IMR-90 (cell line): ENCODE measurements around the gene KAT2B. TPM values are rescaled to one million over a fixed set of nuclear protein-coding genes. Genes with fewer than 3 reads are reported as not detected.

Experiments
- ATAC-seq: fragments of 200-7000 bp; cut with Tn5 transposase; 2 replicates; pipeline ENCODE4 v1.9.1; 2020; ENCODE audit warnings: low read depth, mild to moderate bottlenecking, moderate library complexity
- BruUV-seq: library from RNA; stranded (reverse); fragments of 400-500 nt; replicated peaks from 2 replicates; lab custom pipeline; 2021; lab: Mats Ljungman, UMichigan
- CTCF ChIA-PET: fragments of 300-600 bp; formaldehyde crosslinking; extraction: SDS; loops from one replicate; lab custom pipeline; 2021; ENCODE audit warnings: antibody characterized with exemption; lab: Yijun Ruan, JAX
- POLR2A ChIA-PET: fragments of 300-600 bp; sonication (Branson Sonifier 250); formaldehyde crosslinking; loops from one replicate; lab custom pipeline; 2022; ENCODE audit warnings: antibody characterized with exemption; ENCODE audit not compliant: unreplicated experiment; lab: Charles Lee
- DNase-seq: peaks from one replicate; pipeline ENCODE4 v3.0.0; 2013
- H2AFZ ChIP-seq: replicated peaks from 2 replicates; pipeline ENCODE3; 2013; ENCODE audit warnings: low read length, mild to moderate bottlenecking; ENCODE audit not compliant: poor library complexity
- H2AK5ac ChIP-seq: 2 replicates; pipeline ENCODE4 v1.6.1; 2013; ENCODE audit warnings: low read depth, low read length, inconsistent platforms
- H2AK9ac ChIP-seq: replicated peaks from 2 replicates; pipeline ENCODE3; 2013; ENCODE audit warnings: mild to moderate bottlenecking, low read depth, low read length, moderate library complexity; ENCODE audit not compliant: poor library complexity
- H2BK120ac ChIP-seq: 2 replicates; pipeline ENCODE4 v1.6.1; 2013; ENCODE audit warnings: low read depth, low read length, inconsistent platforms
- H2BK15ac ChIP-seq: 3 replicates; pipeline ENCODE4 v1.6.1; 2013; ENCODE audit warnings: low read depth, low read length, inconsistent platforms
- H2BK20ac ChIP-seq: 2 replicates; pipeline ENCODE4 v1.6.1; 2013; ENCODE audit warnings: low read depth, mild to moderate bottlenecking, inconsistent platforms, low read length, moderate library complexity
- H2BK5ac ChIP-seq: 2 replicates; pipeline ENCODE4 v1.6.1; 2013; ENCODE audit warnings: mild to moderate bottlenecking, low read depth, low read length, inconsistent platforms; ENCODE audit not compliant: poor library complexity, severe bottlenecking
- H3K14ac ChIP-seq: replicated peaks from 2 replicates; pipeline ENCODE4 v1.6.1; 2013; ENCODE audit warnings: low read depth, low read length, inconsistent platforms
- H3K18ac ChIP-seq: 2 replicates; pipeline ENCODE4 v1.6.1; 2013; ENCODE audit warnings: low read depth, low read length, control low read depth
- H3K23ac ChIP-seq: 2 replicates; pipeline ENCODE4 v1.6.1; 2013; ENCODE audit warnings: low read depth, low read length, inconsistent platforms
- H3K27ac ChIP-seq: 2 replicates; pipeline ENCODE4 v1.5.1; 2013; ENCODE audit warnings: mild to moderate bottlenecking, control low read depth, low read length; ENCODE audit not compliant: insufficient read depth
- H3K27me3 ChIP-seq: 2 replicates; pipeline ENCODE4 v1.6.1; 2013; ENCODE audit warnings: low read length; ENCODE audit not compliant: control insufficient read depth, insufficient read depth
- H3K36me3 ChIP-seq: 2 replicates; pipeline ENCODE4 v1.6.1; 2013; ENCODE audit warnings: low read length, mixed read lengths; ENCODE audit not compliant: control insufficient read depth, insufficient read depth
- H3K4ac ChIP-seq: 2 replicates; pipeline ENCODE4 v1.6.1; 2013; ENCODE audit warnings: low read depth, low read length, inconsistent platforms
- H3K4me1 ChIP-seq: 2 replicates; pipeline ENCODE4 v1.6.1; 2013; ENCODE audit warnings: low read length, mixed read lengths; ENCODE audit not compliant: control insufficient read depth, insufficient read depth
- H3K4me2 ChIP-seq: 2 replicates; pipeline ENCODE4 v1.6.1; 2013; ENCODE audit warnings: low read depth, mild to moderate bottlenecking, control low read depth, low read length, moderate library complexity
- H3K4me3 ChIP-seq: 2 replicates; pipeline ENCODE4 v1.5.1; 2013; ENCODE audit warnings: low read depth, mild to moderate bottlenecking, control low read depth, low read length, moderate library complexity; ENCODE audit not compliant: insufficient read depth
- H3K56ac ChIP-seq: 2 replicates; pipeline ENCODE4 v1.6.1; 2013; ENCODE audit warnings: low read length, inconsistent platforms; ENCODE audit not compliant: insufficient read depth; ENCODE audit errors: extremely low read depth
- H3K79me1 ChIP-seq, 2 experiments: 2 replicates each; pipeline ENCODE4 v1.6.1; 2013; ENCODE audit warnings: low read length in 2 of 2, inconsistent platforms in 1 of 2, low read depth in 1 of 2
- H3K9ac ChIP-seq: 2 replicates; pipeline ENCODE4 v1.6.1; 2013; ENCODE audit warnings: low read depth, low read length, control low read depth
- H3K9me1 ChIP-seq: 2 replicates; pipeline ENCODE4 v1.6.1; 2013; ENCODE audit warnings: low read length, inconsistent platforms; ENCODE audit not compliant: insufficient read depth
- H3K9me3 ChIP-seq: 2 replicates; pipeline ENCODE4 v1.6.1; 2013; ENCODE audit warnings: low read length; ENCODE audit not compliant: control insufficient read depth, insufficient read depth
- H4K20me1 ChIP-seq: 2 replicates; pipeline ENCODE4 v1.6.1; 2013; ENCODE audit warnings: low read length, inconsistent platforms; ENCODE audit not compliant: insufficient read depth
- H4K5ac ChIP-seq: 2 replicates; pipeline ENCODE4 v1.6.1; 2013; ENCODE audit warnings: mild to moderate bottlenecking, low read depth, low read length, control low read depth
- H4K8ac ChIP-seq, 2 experiments: 2 replicates each; pipeline ENCODE4 v1.6.1; 2013; ENCODE audit warnings: low read depth in 2 of 2, low read length in 2 of 2, control low read depth in 1 of 2, inconsistent platforms in 1 of 2
- H4K91ac ChIP-seq: 2 replicates; pipeline ENCODE4 v1.6.1; 2013; ENCODE audit warnings: low read depth, low read length, inconsistent platforms; ENCODE audit not compliant: insufficient read depth
- BHLHE40 ChIP-seq: fragments of 150-350 bp; IDR thresholded peaks from 2 replicates; pipeline ENCODE4 v1.6.1; 2016; ENCODE audit warnings: mild to moderate bottlenecking, low read depth, low read length
- CEBPB ChIP-seq: IDR thresholded peaks from 2 replicates; pipeline ENCODE4 v1.6.1; 2012; ENCODE audit warnings: low read depth, low read length, improper control_type of control experiment
- FOS ChIP-seq: fragments of 150-350 bp; IDR thresholded peaks from 2 replicates; pipeline ENCODE4 v1.6.1; 2016; ENCODE audit warnings: low read depth, low read length
- MAZ ChIP-seq: IDR thresholded peaks from 2 replicates; pipeline ENCODE4 v1.6.1; 2012; ENCODE audit warnings: low read depth, mild to moderate bottlenecking, low read length, improper control_type of control experiment, moderate library complexity, borderline replicate concordance
- MXI1 ChIP-seq: IDR thresholded peaks from 2 replicates; pipeline ENCODE4 v1.6.1; 2012; ENCODE audit warnings: low read depth, mild to moderate bottlenecking, low read length, moderate library complexity, borderline replicate concordance
- POLR2A ChIP-seq: IDR thresholded peaks from 2 replicates; pipeline ENCODE4 v1.6.1; 2012; ENCODE audit warnings: mild to moderate bottlenecking, low read depth, low read length
- RCOR1 ChIP-seq: IDR thresholded peaks from 2 replicates; pipeline ENCODE4 v1.6.1; 2012; ENCODE audit warnings: mild to moderate bottlenecking, low read length, improper control_type of control experiment; ENCODE audit not compliant: insufficient replicate concordance
- SMC3 ChIP-seq: fragments of 150-350 bp; IDR thresholded peaks from 2 replicates; pipeline ENCODE4 v1.6.1; 2016; ENCODE audit warnings: low read depth, mild to moderate bottlenecking, antibody characterized with exemption, low read length, moderate library complexity
- WGBS, 2 experiments: methylation state at CpG; one replicate each; pipeline versions ENCODE4 v1.1.5 to v1.1.7; 2013; ENCODE audit warnings: missing lambda C conversion rate in 2 of 2; ENCODE audit not compliant: insufficient read length in 1 of 2; ENCODE audit errors: extremely low coverage in 2 of 2; 5-methylcytosine and 5-hydroxymethylcytosine counted together
- dilution Hi-C: fragments of 300-500 bp; cut with HindIII; formaldehyde crosslinking; loops from one replicate; pipeline ENCODE4 v1.14.3; 2018; ENCODE audit warnings: low sequenced_read_pairs; ENCODE audit not compliant: unreplicated experiment
- in situ Hi-C: fragments of 300-500 bp; cut with MboI; formaldehyde crosslinking; loops from 3 replicates; pipeline ENCODE4 v1.14.3; 2019; ENCODE audit warnings: low sequenced_read_pairs, inconsistent platforms, mixed read lengths
- intact Hi-C: fragments of 100-400 bp; cut with micrococcal nuclease; formaldehyde crosslinking; loops from 2 replicates; pipeline ENCODE4 v1.10.0; 2022
- polyA plus RNA-seq, 3 experiments: library from polyadenylated mRNA; depleted of rRNA; stranded (reverse); fragments of >200 nt; gene quantifications; 2 replicates each; pipeline ENCODE4 v1.2.3, GENCODE V29; 2012; ENCODE audit warnings: low replicate concordance in 1 of 3
- total RNA-seq: library from RNA; depleted of rRNA; stranded (reverse); fragments of >200 nt; gene quantifications from 2 replicates; pipeline ENCODE4 v1.2.3, GENCODE V29; 2012
- TF ChIP-seq, protein P1 (sequence below): fragments of 150-350 bp; IDR thresholded peaks from 2 replicates; pipeline ENCODE4 v1.6.1; 2017; ENCODE audit warnings: mild to moderate bottlenecking, antibody characterized with exemption, low read length, low read depth
- TF ChIP-seq, protein P2 (sequence below): fragments of 150-350 bp; IDR thresholded peaks from 2 replicates; pipeline ENCODE4 v1.6.1; 2016; ENCODE audit warnings: low read depth, mild to moderate bottlenecking, low read length, moderate library complexity, borderline replicate concordance
- TF ChIP-seq, protein P3 (sequence below): conservative IDR thresholded peaks from 2 replicates; pipeline ENCODE4 v1.5.1; 2012; ENCODE audit warnings: mild to moderate bottlenecking, low read depth, low read length, improper control_type of control experiment

Gene KAT2B
- total and polyA plus RNA-seq, 2 of the 4 experiments (the other 2 are of a cell fraction) = 2.0 to 2.2 TPM

DNA sequence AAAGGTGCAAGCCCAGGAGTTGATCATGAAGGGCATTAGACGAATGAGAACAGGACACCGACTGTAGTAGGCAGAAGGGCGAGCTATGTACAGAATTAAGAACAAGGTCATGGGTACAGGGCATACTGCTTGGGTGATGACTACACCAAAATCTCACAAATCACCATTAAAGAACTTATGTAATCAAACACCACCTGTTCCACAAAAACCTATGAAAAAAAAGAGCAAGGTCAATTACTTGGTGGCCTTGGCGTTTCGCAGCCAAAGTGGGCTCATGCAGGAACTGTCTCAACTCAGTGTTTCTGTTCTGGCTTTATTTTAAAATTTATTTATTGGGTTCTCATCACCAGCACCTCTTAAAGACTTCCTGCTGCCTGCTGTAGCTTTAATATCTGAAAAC lies 2.1 kb downstream of the KAT2B start:
- no peak overlapping the region for H3K4ac ChIP-seq
- DNase-seq (no peak), ATAC-seq (no peak)
- POLR2A ChIA-PET = no interaction called here
- H4K20me1 ChIP-seq = peaks cover 3% of the 10 kb centered on the region
- BruUV-seq = no TSS peak
- WGBS, 2 experiments = no CpG with 5 or more reads among the region's 5 CpGs
- H2BK15ac ChIP-seq = no peak overlapping the region
- peaks cover 0 to 4% of the 10 kb centered on the region in 2 experiments; a peak in 2 of 4 replicates for H3K79me1 ChIP-seq
- no peak overlapping the region for H3K9ac ChIP-seq
- no peaks in the 10 kb centered on the region for H3K9me3 ChIP-seq
- dilution Hi-C loops = no loop called here
- in situ Hi-C loops = no loop called here
- H3K9me1 ChIP-seq = no peaks in the 10 kb centered on the region
- no peak overlapping the region for H3K4me2 ChIP-seq
- H2BK20ac ChIP-seq = no peak overlapping the region
- H3K18ac ChIP-seq = no peak overlapping the region
- H2AFZ ChIP-seq = no peak overlapping the region
- H3K4me3 ChIP-seq = no peak overlapping the region
- no peak overlapping the region for H2BK5ac ChIP-seq
- H3K4me1 ChIP-seq = no peaks in the 10 kb centered on the region; the same call in 1 of the 2 replicates
- no peak for TF ChIP-seq MAZ
- TF ChIP-seq, protein P1, sequence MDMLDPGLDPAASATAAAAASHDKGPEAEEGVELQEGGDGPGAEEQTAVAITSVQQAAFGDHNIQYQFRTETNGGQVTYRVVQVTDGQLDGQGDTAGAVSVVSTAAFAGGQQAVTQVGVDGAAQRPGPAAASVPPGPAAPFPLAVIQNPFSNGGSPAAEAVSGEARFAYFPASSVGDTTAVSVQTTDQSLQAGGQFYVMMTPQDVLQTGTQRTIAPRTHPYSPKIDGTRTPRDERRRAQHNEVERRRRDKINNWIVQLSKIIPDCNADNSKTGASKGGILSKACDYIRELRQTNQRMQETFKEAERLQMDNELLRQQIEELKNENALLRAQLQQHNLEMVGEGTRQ = no peak
- no peak for TF ChIP-seq POLR2A
- TF ChIP-seq BHLHE40 = no peak
- TF ChIP-seq SMC3 = no peak
- TF ChIP-seq, protein P2, sequence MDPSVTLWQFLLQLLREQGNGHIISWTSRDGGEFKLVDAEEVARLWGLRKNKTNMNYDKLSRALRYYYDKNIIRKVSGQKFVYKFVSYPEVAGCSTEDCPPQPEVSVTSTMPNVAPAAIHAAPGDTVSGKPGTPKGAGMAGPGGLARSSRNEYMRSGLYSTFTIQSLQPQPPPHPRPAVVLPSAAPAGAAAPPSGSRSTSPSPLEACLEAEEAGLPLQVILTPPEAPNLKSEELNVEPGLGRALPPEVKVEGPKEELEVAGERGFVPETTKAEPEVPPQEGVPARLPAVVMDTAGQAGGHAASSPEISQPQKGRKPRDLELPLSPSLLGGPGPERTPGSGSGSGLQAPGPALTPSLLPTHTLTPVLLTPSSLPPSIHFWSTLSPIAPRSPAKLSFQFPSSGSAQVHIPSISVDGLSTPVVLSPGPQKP = no peak
- TF ChIP-seq RCOR1 = no peak
- TF ChIP-seq FOS = no peak
- no peak for TF ChIP-seq MXI1
- TF ChIP-seq, protein P3, sequence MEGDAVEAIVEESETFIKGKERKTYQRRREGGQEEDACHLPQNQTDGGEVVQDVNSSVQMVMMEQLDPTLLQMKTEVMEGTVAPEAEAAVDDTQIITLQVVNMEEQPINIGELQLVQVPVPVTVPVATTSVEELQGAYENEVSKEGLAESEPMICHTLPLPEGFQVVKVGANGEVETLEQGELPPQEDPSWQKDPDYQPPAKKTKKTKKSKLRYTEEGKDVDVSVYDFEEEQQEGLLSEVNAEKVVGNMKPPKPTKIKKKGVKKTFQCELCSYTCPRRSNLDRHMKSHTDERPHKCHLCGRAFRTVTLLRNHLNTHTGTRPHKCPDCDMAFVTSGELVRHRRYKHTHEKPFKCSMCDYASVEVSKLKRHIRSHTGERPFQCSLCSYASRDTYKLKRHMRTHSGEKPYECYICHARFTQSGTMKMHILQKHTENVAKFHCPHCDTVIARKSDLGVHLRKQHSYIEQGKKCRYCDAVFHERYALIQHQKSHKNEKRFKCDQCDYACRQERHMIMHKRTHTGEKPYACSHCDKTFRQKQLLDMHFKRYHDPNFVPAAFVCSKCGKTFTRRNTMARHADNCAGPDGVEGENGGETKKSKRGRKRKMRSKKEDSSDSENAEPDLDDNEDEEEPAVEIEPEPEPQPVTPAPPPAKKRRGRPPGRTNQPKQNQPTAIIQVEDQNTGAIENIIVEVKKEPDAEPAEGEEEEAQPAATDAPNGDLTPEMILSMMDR = no peak
- TF ChIP-seq CEBPB = no peak
- H2BK120ac ChIP-seq = no peak overlapping the region
- no peak overlapping the region for H4K5ac ChIP-seq
- H2AK9ac ChIP-seq = no peak overlapping the region
- no peak overlapping the region for H3K23ac ChIP-seq
- no peaks in the 10 kb centered on the region for H3K27me3 ChIP-seq
- H4K91ac ChIP-seq = no peak overlapping the region
- H3K56ac ChIP-seq = no peak overlapping the region
- no peak overlapping the region for H4K8ac ChIP-seq
- no peak overlapping the region for H2AK5ac ChIP-seq
- no peak overlapping the region for H3K14ac ChIP-seq
- H3K27ac ChIP-seq = no peak overlapping the region
- CTCF ChIA-PET = no interaction called here
- intact Hi-C loops = loop anchor here (5.0 kb wide), 1 partner anchor 95 kb away; the partner anchor contains the start of gene RAB5A
- H3K36me3 ChIP-seq = no peaks in the 10 kb centered on the region
